Adrenal gland (tissue), 5 donors: ENCODE data around the gene CCDC57.

Source experiments
- CTCF ChIP-seq, 6 experiments: fragments of 450-650 bp in 4 of 6; fragments of 200-600 bp in 2 of 6; sonication (generic) in 1 of 6; IDR thresholded peaks; 1 replicate in 5 of 6; 2 replicates in 1 of 6; pipeline versions ENCODE4 v1.5.1 to v1.8.0; 2016 to 2021; ENCODE audit warnings: antibody characterized with exemption in 6 of 6, mild to moderate bottlenecking in 2 of 6, moderate library complexity in 1 of 6
- POLR2A ChIP-seq, 2 donors: fragments of 450-650 bp; IDR thresholded peaks; one replicate each; pipeline ENCODE4 v1.6.1; 2017; ENCODE audit warnings: antibody characterized with exemption in 2 of 2, mild to moderate bottlenecking in 2 of 2, moderate library complexity in 1 of 2
- donor health status: DM: no; HTN: no; CAD: no.

- TF ChIP-seq CTCF (IDR thresholded peaks at IDR 0.05) (peak in 5 of 6 experiments; percentile 11 to 45 (median 41)), POLR2A (IDR thresholded peaks at IDR 0.05) (no peak)
Observed at GRCh38 chr17:82244413-82245133, 31.9 kb upstream of the CCDC57 start.
